NCI-H1092 (cell line): ENCODE measurements around the gene CDC42BPA.

Experiments used
- DNase-seq: peaks from one replicate; lab custom pipeline; 2025; lab: John Stamatoyannopoulos, UW

The CDC42BPA gene

GRCh38 chr1:226943156-226943555 lies 375.1 kb downstream of the CDC42BPA start:
- DNase-seq = no peak

- no peak for DNase-seq
Observed at GRCh38 chr1:226942392-226942791, 375.9 kb downstream of the CDC42BPA start.

GRCh38 chr1:226940806-226941067 lies 377.6 kb downstream of the CDC42BPA start:
- DNase-seq = no peak

- DNase-seq = peak; percentile 100
Observed at GRCh38 chr1:226940029-226940805, 378.1 kb downstream of the CDC42BPA start, which contains the start of gene COQ8A. Gene COQ8A (plus strand): TSS chr1:226940294. CDS start chr1:226961386, 21,092 bp downstream.
